GM23338 (cell line): ENCODE results near the gene LCNL1. TPM values are rescaled to one million over a fixed set of nuclear protein-coding genes. Genes with fewer than 3 reads are reported as not detected.
A peak's percentile ranks its signal among the peaks of the same experiment; 100 is the strongest.

ENCODE experiments used
- ATAC-seq: fragments of 200-7000 bp; cut with Tn5 transposase; 3 replicates; pipeline ENCODE4 v1.9.1; 2020
- DNase-seq: peaks from one replicate; pipeline ENCODE4 v3.0.0-alpha.2; 2015; ENCODE audit warnings: low spot score
- H2AFZ ChIP-seq: fragments of 200-600 bp; sonication (generic); 2 replicates; pipeline ENCODE4 v1.8.0; 2016; ENCODE audit warnings: antibody characterized with exemption, mild to moderate bottlenecking, moderate library complexity
- H3F3A ChIP-seq: fragments of 200-600 bp; sonication (generic); replicated peaks from 2 replicates; pipeline ENCODE4 v1.8.0; 2017; ENCODE audit warnings: antibody characterized with exemption, mixed run types, low read depth
- H3K27ac ChIP-seq: fragments of 200-600 bp; sonication (generic); 2 replicates; pipeline ENCODE4 v1.6.1; 2016; ENCODE audit warnings: low read depth
- H3K27me3 ChIP-seq: fragments of 200-600 bp; sonication (generic); 2 replicates; pipeline ENCODE4 v1.8.0; 2016; ENCODE audit warnings: mild to moderate bottlenecking, mixed run types, moderate library complexity; ENCODE audit not compliant: insufficient read depth
- H3K36me3 ChIP-seq: fragments of 200-600 bp; sonication (generic); 2 replicates; pipeline ENCODE4 v1.8.0; 2016; ENCODE audit warnings: mild to moderate bottlenecking; ENCODE audit not compliant: insufficient read depth
- H3K4me1 ChIP-seq: fragments of 200-600 bp; sonication (generic); 2 replicates; pipeline ENCODE4 v1.8.0; 2016; ENCODE audit warnings: mild to moderate bottlenecking, moderate library complexity; ENCODE audit not compliant: insufficient read depth
- H3K4me2 ChIP-seq: fragments of 200-600 bp; sonication (generic); 2 replicates; pipeline ENCODE4 v1.7.1; 2017; ENCODE audit warnings: mixed run types
- H3K4me3 ChIP-seq: fragments of 200-600 bp; sonication (generic); 2 replicates; pipeline ENCODE4 v1.6.1; 2016; ENCODE audit warnings: mixed run types
- H3K79me2 ChIP-seq: fragments of 200-600 bp; sonication (generic); replicated peaks from 2 replicates; pipeline ENCODE4 v1.8.0; 2017; ENCODE audit warnings: mild to moderate bottlenecking; ENCODE audit not compliant: insufficient read depth
- H3K9me2 ChIP-seq: fragments of 200-600 bp; sonication (generic); 2 replicates; pipeline ENCODE4 v1.8.0; 2017; ENCODE audit not compliant: insufficient read depth
- H4K20me1 ChIP-seq: fragments of 200-600 bp; sonication (generic); replicated peaks from 2 replicates; pipeline ENCODE4 v1.8.0; 2017; ENCODE audit warnings: mild to moderate bottlenecking; ENCODE audit not compliant: insufficient read depth
- H3K27ac Mint-ChIP-seq: 2 replicates; pipeline ENCODE4 v1.8.0; 2020; ENCODE audit warnings: inconsistent platforms, mild to moderate bottlenecking, moderate library complexity, mixed read lengths
- H3K27me3 Mint-ChIP-seq: 3 replicates; pipeline ENCODE4 v1.8.0; 2022; ENCODE audit warnings: low read depth, mild to moderate bottlenecking, moderate library complexity, mixed read lengths, inconsistent platforms; ENCODE audit not compliant: insufficient read depth, poor library complexity
- H3K36me3 Mint-ChIP-seq: 3 replicates; pipeline ENCODE4 v1.8.0; 2021; ENCODE audit warnings: low read depth, mild to moderate bottlenecking, inconsistent platforms, moderate library complexity, mixed read lengths
- H3K4me1 Mint-ChIP-seq: 3 replicates; pipeline ENCODE4 v1.8.0; 2020; ENCODE audit warnings: mild to moderate bottlenecking, inconsistent platforms, mixed read lengths
- H3K4me3 Mint-ChIP-seq: 3 replicates; pipeline ENCODE4 v1.8.0; 2021; ENCODE audit warnings: moderate library complexity, mild to moderate bottlenecking, inconsistent platforms, mixed read lengths
- H3K9me3 Mint-ChIP-seq: 3 replicates; pipeline ENCODE4 v1.8.0; 2020; ENCODE audit warnings: moderate library complexity, mild to moderate bottlenecking, inconsistent platforms, mixed read lengths
- CREB1 ChIP-seq: fragments of 250-450 bp; sonication (Bioruptor Pico); IDR thresholded peaks from 2 replicates; pipeline ENCODE4 v1.5.0; 2020; ENCODE audit warnings: low read depth, mild to moderate bottlenecking, moderate library complexity
- EZH2phosphoT487 ChIP-seq: fragments of 200-600 bp; sonication (generic); IDR thresholded peaks from one replicate; pipeline ENCODE4 v1.8.1; 2018; ENCODE audit warnings: antibody characterized with exemption; ENCODE audit not compliant: unreplicated experiment
- NANOG ChIP-seq: IDR thresholded peaks from 2 replicates; pipeline ENCODE4 v1.6.1; 2016; ENCODE audit warnings: antibody characterized with exemption, borderline replicate concordance
- POLR2AphosphoS5 ChIP-seq: IDR thresholded peaks from 2 replicates; pipeline ENCODE4 v1.6.1; 2016; ENCODE audit warnings: antibody characterized with exemption, low read depth
- STAT1 ChIP-seq: IDR thresholded peaks from one replicate; pipeline ENCODE4 v1.6.1; 2016; ENCODE audit warnings: antibody characterized with exemption; ENCODE audit not compliant: unreplicated experiment
- ZNF331 ChIP-seq: fragments of 250-450 bp; sonication (Bioruptor Pico); IDR thresholded peaks from 2 replicates; pipeline ENCODE4 v1.5.0; 2020; ENCODE audit warnings: low read depth, mild to moderate bottlenecking, moderate library complexity
- polyA plus RNA-seq: library from polyadenylated mRNA; unstranded; fragments of >200 nt; fragmentation: Nextera tagmentation; extraction: Ambion mirVana; gene quantifications from 2 replicates; pipeline ENCODE4 v1.2.1, GENCODE V29; 2016
- total RNA-seq: library from RNA; depleted of rRNA; stranded (reverse); fragments of >200 nt; shearing (Covaris generic); gene quantifications from 2 replicates; pipeline ENCODE4 v1.2.3, GENCODE V29; 2014
- TF ChIP-seq, protein P1 (sequence below): fragments of 250-450 bp; sonication (Bioruptor Pico); IDR thresholded peaks from 2 replicates; pipeline ENCODE4 v1.5.0; 2020; ENCODE audit warnings: mild to moderate bottlenecking, moderate library complexity

LCNL1 gene
- total and polyA plus RNA-seq, 2 experiments from 2014 or later: 0.11 TPM; not detected in 1

DNA sequence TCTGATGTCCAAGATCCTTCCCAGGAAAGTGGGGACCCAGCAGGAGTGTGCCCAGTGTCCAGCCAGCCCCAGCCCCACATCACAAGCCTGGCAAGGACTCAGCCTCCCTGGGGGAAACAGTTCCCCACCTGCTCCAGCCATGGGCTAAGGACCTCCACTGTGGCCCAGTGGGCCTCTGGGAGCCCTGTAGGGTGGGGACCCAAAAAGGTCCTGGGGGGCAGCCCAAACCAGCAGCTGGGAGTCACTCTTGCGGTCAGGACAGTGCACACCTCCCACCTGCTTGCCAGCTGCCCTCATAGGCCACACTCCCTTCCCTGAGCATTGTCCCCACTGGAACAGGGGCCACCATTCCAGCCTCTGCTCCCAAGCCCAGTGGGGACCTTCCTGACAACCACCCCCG lies 43.6 kb downstream of the LCNL1 start (continued):
- TF ChIP-seq, protein P1, sequence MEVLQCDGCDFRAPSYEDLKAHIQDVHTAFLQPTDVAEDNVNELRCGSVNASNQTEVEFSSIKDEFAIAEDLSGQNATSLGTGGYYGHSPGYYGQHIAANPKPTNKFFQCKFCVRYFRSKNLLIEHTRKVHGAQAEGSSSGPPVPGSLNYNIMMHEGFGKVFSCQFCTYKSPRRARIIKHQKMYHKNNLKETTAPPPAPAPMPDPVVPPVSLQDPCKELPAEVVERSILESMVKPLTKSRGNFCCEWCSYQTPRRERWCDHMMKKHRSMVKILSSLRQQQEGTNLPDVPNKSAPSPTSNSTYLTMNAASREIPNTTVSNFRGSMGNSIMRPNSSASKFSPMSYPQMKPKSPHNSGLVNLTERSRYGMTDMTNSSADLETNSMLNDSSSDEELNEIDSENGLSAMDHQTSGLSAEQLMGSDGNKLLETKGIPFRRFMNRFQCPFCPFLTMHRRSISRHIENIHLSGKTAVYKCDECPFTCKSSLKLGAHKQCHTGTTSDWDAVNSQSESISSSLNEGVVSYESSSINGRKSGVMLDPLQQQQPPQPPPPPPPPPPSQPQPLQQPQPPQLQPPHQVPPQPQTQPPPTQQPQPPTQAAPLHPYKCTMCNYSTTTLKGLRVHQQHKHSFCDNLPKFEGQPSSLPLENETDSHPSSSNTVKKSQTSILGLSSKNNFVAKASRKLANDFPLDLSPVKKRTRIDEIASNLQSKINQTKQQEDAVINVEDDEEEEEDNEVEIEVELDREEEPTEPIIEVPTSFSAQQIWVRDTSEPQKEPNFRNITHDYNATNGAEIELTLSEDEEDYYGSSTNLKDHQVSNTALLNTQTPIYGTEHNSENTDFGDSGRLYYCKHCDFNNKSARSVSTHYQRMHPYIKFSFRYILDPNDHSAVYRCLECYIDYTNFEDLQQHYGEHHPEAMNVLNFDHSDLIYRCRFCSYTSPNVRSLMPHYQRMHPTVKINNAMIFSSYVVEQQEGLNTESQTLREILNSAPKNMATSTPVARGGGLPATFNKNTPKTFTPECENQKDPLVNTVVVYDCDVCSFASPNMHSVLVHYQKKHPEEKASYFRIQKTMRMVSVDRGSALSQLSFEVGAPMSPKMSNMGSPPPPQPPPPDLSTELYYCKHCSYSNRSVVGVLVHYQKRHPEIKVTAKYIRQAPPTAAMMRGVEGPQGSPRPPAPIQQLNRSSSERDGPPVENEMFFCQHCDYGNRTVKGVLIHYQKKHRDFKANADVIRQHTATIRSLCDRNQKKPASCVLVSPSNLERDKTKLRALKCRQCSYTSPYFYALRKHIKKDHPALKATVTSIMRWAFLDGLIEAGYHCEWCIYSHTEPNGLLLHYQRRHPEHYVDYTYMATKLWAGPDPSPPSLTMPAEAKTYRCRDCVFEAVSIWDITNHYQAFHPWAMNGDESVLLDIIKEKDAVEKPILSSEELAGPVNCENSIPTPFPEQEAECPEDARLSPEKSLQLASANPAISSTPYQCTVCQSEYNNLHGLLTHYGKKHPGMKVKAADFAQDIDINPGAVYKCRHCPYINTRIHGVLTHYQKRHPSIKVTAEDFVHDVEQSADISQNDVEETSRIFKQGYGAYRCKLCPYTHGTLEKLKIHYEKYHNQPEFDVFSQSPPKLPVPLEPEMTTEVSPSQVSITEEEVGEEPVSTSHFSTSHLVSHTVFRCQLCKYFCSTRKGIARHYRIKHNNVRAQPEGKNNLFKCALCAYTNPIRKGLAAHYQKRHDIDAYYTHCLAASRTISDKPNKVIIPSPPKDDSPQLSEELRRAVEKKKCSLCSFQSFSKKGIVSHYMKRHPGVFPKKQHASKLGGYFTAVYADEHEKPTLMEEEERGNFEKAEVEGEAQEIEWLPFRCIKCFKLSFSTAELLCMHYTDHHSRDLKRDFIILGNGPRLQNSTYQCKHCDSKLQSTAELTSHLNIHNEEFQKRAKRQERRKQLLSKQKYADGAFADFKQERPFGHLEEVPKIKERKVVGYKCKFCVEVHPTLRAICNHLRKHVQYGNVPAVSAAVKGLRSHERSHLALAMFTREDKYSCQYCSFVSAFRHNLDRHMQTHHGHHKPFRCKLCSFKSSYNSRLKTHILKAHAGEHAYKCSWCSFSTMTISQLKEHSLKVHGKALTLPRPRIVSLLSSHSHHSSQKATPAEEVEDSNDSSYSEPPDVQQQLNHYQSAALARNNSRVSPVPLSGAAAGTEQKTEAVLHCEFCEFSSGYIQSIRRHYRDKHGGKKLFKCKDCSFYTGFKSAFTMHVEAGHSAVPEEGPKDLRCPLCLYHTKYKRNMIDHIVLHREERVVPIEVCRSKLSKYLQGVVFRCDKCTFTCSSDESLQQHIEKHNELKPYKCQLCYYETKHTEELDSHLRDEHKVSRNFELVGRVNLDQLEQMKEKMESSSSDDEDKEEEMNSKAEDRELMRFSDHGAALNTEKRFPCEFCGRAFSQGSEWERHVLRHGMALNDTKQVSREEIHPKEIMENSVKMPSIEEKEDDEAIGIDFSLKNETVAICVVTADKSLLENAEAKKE: no peak
- TF ChIP-seq CREB1: no peak
- no peak for TF ChIP-seq ZNF331 (CRISPR knock-in tag)
- TF ChIP-seq EZH2phosphoT487: no peak

DNA sequence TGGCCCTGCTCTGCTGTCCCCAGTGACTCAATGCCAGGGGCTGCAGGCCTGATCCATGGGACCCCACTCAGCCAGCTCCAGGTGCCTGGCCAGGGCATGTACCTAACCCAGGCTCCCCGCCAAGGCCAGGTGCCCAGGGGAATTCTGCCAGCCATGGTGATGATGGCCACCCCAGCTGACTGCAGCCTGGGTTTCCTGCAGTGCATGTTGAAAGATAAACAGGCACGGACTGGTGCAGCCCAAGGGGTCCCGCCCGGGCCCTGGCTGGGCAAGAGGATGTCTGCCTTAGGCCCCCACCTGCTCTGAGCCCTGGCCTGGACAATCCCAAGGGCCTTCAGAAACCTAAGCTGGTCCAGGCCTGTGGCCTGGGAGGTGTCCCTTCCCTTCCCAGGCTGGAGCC lies 44.0 kb downstream of the LCNL1 start:
- peak overlapping the region; percentile 57; the same call in 1 of the 2 replicates for H3K4me3 ChIP-seq
- no peak overlapping the region for H2AFZ ChIP-seq
- H3K27me3 Mint-ChIP-seq: peaks cover 27% of the 10 kb centered on the region

More for the DNA sequence above, 44.0 kb downstream of the LCNL1 start:
- H3K27ac ChIP-seq: no peak overlapping the region
- TF ChIP-seq NANOG: no peak
- TF ChIP-seq CREB1: no peak
- TF ChIP-seq, protein P1: no peak
- TF ChIP-seq STAT1: no peak
- no peak for TF ChIP-seq POLR2AphosphoS5
- no peaks in the 10 kb centered on the region; the same call in 2 of the 3 replicates for H3K4me1 Mint-ChIP-seq
- no peak overlapping the region for H3K27ac Mint-ChIP-seq
- no peak overlapping the region; the same call in 1 of the 2 replicates for H3K4me2 ChIP-seq
- peaks cover 7% of the 10 kb centered on the region; the same call in 1 of the 2 replicates for H3K4me1 ChIP-seq
- H3F3A ChIP-seq: 0 out of 2 replicates have a peak, but pooled peaks cover 6% of the 10 kb centered on the region
- no peak overlapping the region; the same call in 2 of the 3 replicates for H3K4me3 Mint-ChIP-seq
- DNase-seq: no peak
- peaks cover 21% of the 10 kb centered on the region for H3K27me3 ChIP-seq
- no peak for ATAC-seq
- H3K79me2 ChIP-seq: no peaks in the 10 kb centered on the region
- H3K36me3 ChIP-seq: no peaks in the 10 kb centered on the region
- no peaks in the 10 kb centered on the region for H4K20me1 ChIP-seq
- no peaks in the 10 kb centered on the region for H3K9me3 Mint-ChIP-seq
- no peaks in the 10 kb centered on the region for H3K36me3 Mint-ChIP-seq
- no peaks in the 10 kb centered on the region for H3K9me2 ChIP-seq
